ENCODE data around the gene DCDC2C. TPM values are rescaled to one million over a fixed set of nuclear protein-coding genes. Genes with fewer than 3 reads are reported as not detected.

DCDC2C gene
- total and polyA plus RNA-seq, 9 of the 15 experiments (the other 6 are each of a cell fraction or from before 2014, with no cell fraction given), result not detected

- H3K27ac ChIP-seq (ENCODE audit: extremely low read depth, low read depth, low read length), result no peak overlapping the region
- peak overlapping the region; percentile 70 for H3K4me2 ChIP-seq (ENCODE audit: insufficient read depth, low read length)
- H3K9ac ChIP-seq (ENCODE audit: insufficient read depth in 1 of 2, low read depth in 2 of 2, low read length in 2 of 2), result no peak overlapping the region
- no peaks in the 10 kb centered on the region; the same call in 1 of the 2 replicates for H4K20me1 ChIP-seq (replicated peaks; ENCODE audit: control insufficient read depth, insufficient read depth, low read length)
- DNase-seq (ENCODE audit: extremely low read depth in 1 of 4, low spot score in 3 of 4) (peak; percentile 40 to 73 (median 56)), ATAC-seq (peak; percentile 99), FAIRE-seq (peak; percentile 87)
- BruUV-seq (replicated peaks), result no TSS peak
- no peaks in the 10 kb centered on the region for H3K4me1 ChIP-seq (replicated peaks in 1 of 2; ENCODE audit: control insufficient read depth in 2 of 2, insufficient read depth in 2 of 2, low read length in 2 of 2)
- 4% methylated on average over 23 of the region's 23 CpGs for WGBS (ENCODE audit: insufficient coverage, low coverage, missing lambda C conversion rate)
- POLR2A ChIA-PET, result interaction anchor here (0.5 to 0.8 kb wide), 4 partner anchors 12 to 1238 kb away, joined by 3 to 4 read pairs (median 3); no protein-coding TSS in a partner anchor
- peak overlapping the region; percentile 80 for H2AFZ ChIP-seq (ENCODE audit: low read depth, low read length)
- in situ Hi-C loops (cut with MboI), result no loop called here
- CTCF ChIA-PET (ENCODE audit: low intra/inter-chr PET ratio), result no interaction called here
- H3K79me2 ChIP-seq (ENCODE audit: control insufficient read depth, insufficient read depth, low read length), result no peaks in the 10 kb centered on the region
- no peaks in the 10 kb centered on the region for H3K9me1 ChIP-seq (ENCODE audit: control insufficient read depth, insufficient read depth, low read length)
- H3K9me3 ChIP-seq (replicated peaks; ENCODE audit: control insufficient read depth, insufficient read depth, low read depth, low read length), result no peaks in the 10 kb centered on the region
- no peaks in the 10 kb centered on the region for H3K36me3 ChIP-seq (ENCODE audit: control insufficient read depth, insufficient read depth, low read length)
- no peak overlapping the region for H3K4me3 ChIP-seq
- intact Hi-C loops (cut with micrococcal nuclease), result loop anchor here (1.0 to 2.0 kb wide), 2 partner anchors 42 to 52 kb away; no protein-coding TSS in a partner anchor
- H3K27me3 ChIP-seq (ENCODE audit: control insufficient read depth in 2 of 2, insufficient read depth in 2 of 2, low read length in 2 of 2), result peaks cover 10 to 31% of the 10 kb centered on the region in 2 experiments; a peak in 4 of 5 replicates
- TF ChIP-seq PKNOX1 (IDR thresholded peaks at IDR 0.05) (no peak), RAD21 (CRISPR knock-in tag; conservative IDR thresholded peaks at IDR 0.05 in 1 of 2, IDR thresholded peaks at IDR 0.05 in 1 of 2) (peak; percentile 27 to 66; a peak in 2 of 4 replicates), CTCF (IDR thresholded peaks at IDR 0.05 in 2 of 3, conservative IDR thresholded peaks at IDR 0.05 in 1 of 3; ENCODE audit: insufficient read depth in 2 of 3, low read depth in 1 of 3, low read length in 3 of 3) (peak; percentile 68 to 82 (median 78)), MCM2 (IDR thresholded peaks at IDR 0.05; ENCODE audit: low read depth) (no peak), ZNF668 (CRISPR knock-in tag; IDR thresholded peaks at IDR 0.05) (no peak), EWSR1 (IDR thresholded peaks at IDR 0.05; ENCODE audit: borderline replicate concordance, low read depth, partially characterized antibody) (no peak), L3MBTL2 (IDR thresholded peaks at IDR 0.05) (peak; percentile 36), TSC22D4 (tag; IDR thresholded peaks at IDR 0.05) (no peak), CTCFL (IDR thresholded peaks at IDR 0.05; ENCODE audit: borderline replicate concordance, insufficient read depth, low read depth, low read length, poor library complexity, severe bottlenecking) (peak; percentile 76), ZNF324 (CRISPR knock-in tag; IDR thresholded peaks at IDR 0.05) (no peak), USF2 (CRISPR knock-in tag; IDR thresholded peaks at IDR 0.05) (no peak), RCOR1 (IDR thresholded peaks at IDR 0.05; ENCODE audit: borderline replicate concordance in 1 of 2, low read depth in 2 of 2, low read length in 2 of 2) (no peak), CHD2 (IDR thresholded peaks at IDR 0.05; ENCODE audit: low read depth, low read length) (no peak), MEIS2 (IDR thresholded peaks at IDR 0.05; ENCODE audit: partially characterized antibody) (no peak)
Observed at GRCh38 chr2:3780477-3781402, 77.4 kb downstream of the DCDC2C start.
